H1 (cell line): ENCODE data around the gene DRP2. TPM values are rescaled to one million over a fixed set of nuclear protein-coding genes. Genes with fewer than 3 reads are reported as not detected.
"Not testable (repeated sequence)": the region's sequence is repeated elsewhere in the genome, so short reads cannot be mapped to it uniquely, and the experiment has no call there.

Experiments used
- CTCF ChIA-PET: fragments of 300-600 bp; sonication (Branson Sonifier 250); formaldehyde crosslinking; loops from one replicate; lab custom pipeline; 2021; ENCODE audit not compliant: partially characterized antibody; lab: Charles Lee
- POLR2A ChIA-PET: fragments of 300-600 bp; sonication (Branson Sonifier 250); formaldehyde crosslinking; loops from one replicate; lab custom pipeline; 2021; ENCODE audit warnings: inconsistent platforms; ENCODE audit not compliant: partially characterized antibody; lab: Charles Lee
- DNase-seq, 2 experiments: peaks; one replicate each; pipeline versions ENCODE4 v3.0.0 to v3.0.0-alpha.2; 2010 to 2022; ENCODE audit warnings: low spot score in 2 of 2, low read depth in 1 of 2, mixed read lengths in 1 of 2
- FAIRE-seq: peaks from 2 replicates; lab custom pipeline; 2011; peaks lifted over from hg19 to GRCh38; lab: Jason Lieb, UNC
- H2AFZ ChIP-seq: 2 replicates; pipeline ENCODE4 v1.8.1; 2012; ENCODE audit warnings: low read length, inconsistent platforms
- H2AK5ac ChIP-seq: 2 replicates; pipeline ENCODE4 v1.6.1; 2013; ENCODE audit warnings: low read depth, low read length
- H2BK120ac ChIP-seq: replicated peaks from 2 replicates; pipeline ENCODE3; 2013; ENCODE audit warnings: low read depth, low read length, inconsistent platforms
- H2BK12ac ChIP-seq: 2 replicates; pipeline ENCODE4 v1.6.1; 2013; ENCODE audit warnings: low read depth, low read length
- H2BK15ac ChIP-seq: 2 replicates; pipeline ENCODE4 v1.6.1; 2013; ENCODE audit warnings: low read length
- H2BK20ac ChIP-seq: 2 replicates; pipeline ENCODE4 v1.6.1; 2013; ENCODE audit warnings: low read length
- H2BK5ac ChIP-seq: 2 replicates; pipeline ENCODE4 v1.6.1; 2013; ENCODE audit warnings: low read depth, low read length
- H3K14ac ChIP-seq: 2 replicates; pipeline ENCODE4 v1.6.1; 2013; ENCODE audit warnings: inconsistent platforms; ENCODE audit not compliant: insufficient read length
- H3K18ac ChIP-seq: 2 replicates; pipeline ENCODE4 v1.6.1; 2013; ENCODE audit warnings: low read length; ENCODE audit errors: extremely low read depth
- H3K23ac ChIP-seq: 2 replicates; pipeline ENCODE4 v1.6.1; 2013; ENCODE audit warnings: inconsistent platforms; ENCODE audit not compliant: insufficient read length
- H3K23me2 ChIP-seq: 2 replicates; pipeline ENCODE4 v1.6.1; 2013; ENCODE audit warnings: low read depth, low read length
- H3K27ac ChIP-seq: 2 replicates; pipeline ENCODE4 v1.6.1; 2011; ENCODE audit warnings: low read depth, low read length, inconsistent platforms
- H3K27me3 ChIP-seq, 4 experiments: replicated peaks in 1 of 4; 1 replicate in 1 of 4; 2 replicates in 3 of 4; pipeline versions ENCODE4 v1.6.1 to v1.8.1; 2011 to 2013; ENCODE audit warnings: low read length in 3 of 4, mild to moderate bottlenecking in 3 of 4, inconsistent platforms in 2 of 4, mixed read lengths in 2 of 4, moderate library complexity in 1 of 4; ENCODE audit not compliant: control insufficient read depth in 3 of 4, insufficient read depth in 3 of 4; ENCODE audit errors: extremely low read depth in 1 of 4
- H3K36me3 ChIP-seq, 4 experiments: 2 replicates each; pipeline versions ENCODE4 v1.6.1 to v1.8.1; 2011 to 2013; ENCODE audit warnings: mild to moderate bottlenecking in 4 of 4, low read length in 3 of 4, moderate library complexity in 2 of 4, control low read depth in 1 of 4, inconsistent platforms in 1 of 4; ENCODE audit not compliant: insufficient read depth in 4 of 4, control insufficient read depth in 2 of 4
- H3K4ac ChIP-seq: replicated peaks from 2 replicates; pipeline ENCODE3; 2013; ENCODE audit warnings: low read length, low read depth, mixed read lengths, inconsistent platforms; ENCODE audit not compliant: insufficient read length
- H3K4me1 ChIP-seq, 4 experiments: replicated peaks in 1 of 4; 1 replicate in 1 of 4; 2 replicates in 3 of 4; pipeline versions ENCODE4 v1.6.1 to v1.8.1; 2011 to 2013; ENCODE audit warnings: low read length in 3 of 4, inconsistent platforms in 2 of 4, mixed read lengths in 1 of 4; ENCODE audit not compliant: insufficient read depth in 4 of 4, control insufficient read depth in 3 of 4
- H3K4me2 ChIP-seq, 2 experiments: 2 replicates each; pipeline versions ENCODE4 v1.6.1 to v1.8.1; 2011 to 2013; ENCODE audit warnings: low read depth in 2 of 2, low read length in 2 of 2, control low read depth in 1 of 2, inconsistent platforms in 1 of 2, mild to moderate bottlenecking in 1 of 2; ENCODE audit not compliant: insufficient read depth in 1 of 2
- H3K4me3 ChIP-seq, 4 experiments: fragments of 200-600, 300-600 bp in 1 of 4; sonication (generic), shearing (Covaris generic), sonication (Bioruptor Twin) in 1 of 4; 2 replicates each; pipeline versions ENCODE4 v1.5.1 to v1.8.1; 2011 to 2016; ENCODE audit warnings: low read length in 4 of 4, low read depth in 3 of 4, control low read depth in 2 of 4, inconsistent platforms in 2 of 4, mild to moderate bottlenecking in 2 of 4, mixed read lengths in 1 of 4, moderate library complexity in 1 of 4; ENCODE audit not compliant: insufficient read depth in 2 of 4; ENCODE audit errors: extremely low read depth in 1 of 4
- H3K56ac ChIP-seq: replicated peaks from 2 replicates; pipeline ENCODE3; 2013; ENCODE audit warnings: low read depth, mild to moderate bottlenecking, mixed read lengths, low read length, inconsistent platforms; ENCODE audit not compliant: insufficient read length
- H3K79me1 ChIP-seq: 2 replicates; pipeline ENCODE4 v1.6.1; 2013; ENCODE audit warnings: low read depth, low read length, control low read depth
- H3K79me2 ChIP-seq, 2 experiments: 2 replicates each; pipeline versions ENCODE4 v1.6.1 to v1.8.1; 2012 to 2013; ENCODE audit warnings: low read length in 2 of 2, mild to moderate bottlenecking in 2 of 2, inconsistent platforms in 1 of 2; ENCODE audit not compliant: insufficient read depth in 2 of 2, control insufficient read depth in 1 of 2
- H3K9ac ChIP-seq, 4 experiments: replicated peaks in 1 of 4; 1 replicate in 1 of 4; 2 replicates in 3 of 4; pipeline versions ENCODE4 v1.6.1 to v1.8.1; 2011 to 2013; ENCODE audit warnings: low read depth in 3 of 4, low read length in 3 of 4, control low read depth in 2 of 4, mild to moderate bottlenecking in 2 of 4, moderate library complexity in 2 of 4, inconsistent platforms in 1 of 4; ENCODE audit errors: extremely low read depth in 1 of 4
- H3K9me3 ChIP-seq, 2 experiments: 2 replicates each; pipeline versions ENCODE4 v1.6.1 to v1.8.1; 2012 to 2013; ENCODE audit warnings: mild to moderate bottlenecking in 2 of 2, moderate library complexity in 2 of 2, control low read depth in 1 of 2, inconsistent platforms in 1 of 2, low read depth in 1 of 2, low read length in 1 of 2, mixed read lengths in 1 of 2; ENCODE audit not compliant: insufficient read depth in 2 of 2
- H4K20me1 ChIP-seq, 2 experiments: replicated peaks in 1 of 2; 2 replicates each; pipeline versions ENCODE3 to v1.8.1; 2011 to 2013; ENCODE audit warnings: inconsistent platforms in 2 of 2, low read length in 2 of 2, mild to moderate bottlenecking in 1 of 2; ENCODE audit not compliant: insufficient read depth in 2 of 2, control insufficient read depth in 1 of 2
- H4K5ac ChIP-seq: 2 replicates; pipeline ENCODE4 v1.6.1; 2013; ENCODE audit warnings: low read length, low read depth, mixed read lengths, inconsistent platforms; ENCODE audit not compliant: insufficient read length
- H4K8ac ChIP-seq: 2 replicates; pipeline ENCODE4 v1.8.0; 2013; ENCODE audit warnings: mild to moderate bottlenecking, moderate library complexity, low read length, inconsistent platforms; ENCODE audit not compliant: insufficient read depth; ENCODE audit errors: extremely low read depth
- H4K91ac ChIP-seq: replicated peaks from 2 replicates; pipeline ENCODE3; 2013; ENCODE audit warnings: low read length, mixed read lengths, inconsistent platforms; ENCODE audit not compliant: insufficient read length
- WGBS, 2 experiments: shearing (Covaris generic) in 1 of 2; methylation state at CpG; one replicate each; pipeline versions ENCODE4 v1.1.6 to v1.1.7; 2013 to 2015; ENCODE audit warnings: low lambda C conversion rate in 2 of 2, mixed read lengths in 2 of 2, inconsistent platforms in 1 of 2, low coverage in 1 of 2, missing lambda C conversion rate in 1 of 2; ENCODE audit not compliant: insufficient replicate concordance in 2 of 2, insufficient coverage in 1 of 2, insufficient read length in 1 of 2; ENCODE audit errors: extremely low coverage in 1 of 2, missing lambda C conversion rate in 1 of 2; 5-methylcytosine and 5-hydroxymethylcytosine counted together
- polyA plus RNA-seq, 7 experiments: library from polyadenylated mRNA; depleted of rRNA in 3 of 7; stranded (reverse) in 5 of 7; unstranded in 2 of 7; fragments of >200 nt in 5 of 7; fragments of 200-250 nt in 2 of 7; gene quantifications; 1 replicate in 5 of 7; 2 replicates in 1 of 7; 4 replicates in 1 of 7; pipeline versions ENCODE4 v1.2.1 to v1.2.3, GENCODE V29; 2011 to 2013; ENCODE audit warnings: missing spikeins in 2 of 7, mixed read lengths in 2 of 7
- total RNA-seq: library from RNA; stranded (reverse); fragmentation: NEBNext Ultra II Directional; extraction: Animal tissue kit (Norgen Biotek cat#: 25700); gene quantifications from 2 replicates; pipeline ENCODE4 v1.2.1, GENCODE V29; 2021

DRP2 gene
- total and polyA plus RNA-seq, 2 of the 8 experiments (the other 6 are each of a cell fraction or from before 2014, with no cell fraction given), result 0.18 to 0.20 TPM

GRCh38 chrX:101184876-101185275 is 34.7 kb upstream of the DRP2 start:
- H2BK120ac ChIP-seq, H3K18ac ChIP-seq, H4K8ac ChIP-seq, H3K14ac ChIP-seq, H3K23me2 ChIP-seq, H4K91ac ChIP-seq, H2BK15ac ChIP-seq, CTCF ChIA-PET, H3K23ac ChIP-seq, POLR2A ChIA-PET, H3K4me1 ChIP-seq, H3K4me2 ChIP-seq, H3K9me3 ChIP-seq, H3K36me3 ChIP-seq, H2AFZ ChIP-seq, H4K20me1 ChIP-seq, H3K79me2 ChIP-seq, H3K4me3 ChIP-seq, DNase-seq, H2AK5ac ChIP-seq, H4K5ac ChIP-seq, H3K56ac ChIP-seq, H3K4ac ChIP-seq, H2BK12ac ChIP-seq, H2BK5ac ChIP-seq, H3K9ac ChIP-seq, H3K27me3 ChIP-seq, FAIRE-seq, H3K27ac ChIP-seq, H2BK20ac ChIP-seq, H3K79me1 ChIP-seq: not testable (repeated sequence)
- 84% methylated on average over 2 of the region's 2 CpGs; no CpG with 5 or more reads in 1 of the 2 experiments for WGBS, 2 experiments

- H3K56ac ChIP-seq, H3K18ac ChIP-seq, H3K79me1 ChIP-seq, H3K9me3 ChIP-seq, H4K91ac ChIP-seq, H3K4me2 ChIP-seq, H2AK5ac ChIP-seq, H3K27me3 ChIP-seq, H3K36me3 ChIP-seq, H2BK120ac ChIP-seq, H2AFZ ChIP-seq, H3K23me2 ChIP-seq, H3K4me3 ChIP-seq, H3K27ac ChIP-seq, H4K20me1 ChIP-seq, H3K14ac ChIP-seq, H3K9ac ChIP-seq, H3K23ac ChIP-seq, FAIRE-seq, H4K5ac ChIP-seq, H3K79me2 ChIP-seq, H2BK5ac ChIP-seq, POLR2A ChIA-PET, H2BK12ac ChIP-seq, H3K4me1 ChIP-seq, H3K4ac ChIP-seq, CTCF ChIA-PET, DNase-seq, H4K8ac ChIP-seq, H2BK15ac ChIP-seq, H2BK20ac ChIP-seq: not testable (repeated sequence)
- 98% methylated on average over 4 of the region's 5 CpGs; no CpG with 5 or more reads in 1 of the 2 experiments for WGBS, 2 experiments
Observed at GRCh38 chrX:101187961-101188360, 31.6 kb upstream of the DRP2 start.
